Stimulated activated CD8-positive, alpha-beta memory T cell treated with anti-CD3 and anti-CD28 coated beads, Interleukin-2, amount 100 ng/mL, for 1 hour (primary cell): ENCODE data around the gene KCP.

Experiments used
- DNase-seq, 2 donors: peaks; one replicate each; pipeline ENCODE4 v3.0.0-alpha.2; 2020; ENCODE audit warnings: low read depth in 2 of 2

Gene KCP

GRCh38 chr7:128906766-128907559 is 3.5 kb downstream of the KCP start:
- no peak for DNase-seq

GRCh38 chr7:128906001-128906765 is 4.3 kb downstream of the KCP start:
- DNase-seq = no peak

- DNase-seq = no peak
Observed at GRCh38 chr7:128904381-128905197, 5.9 kb downstream of the KCP start.

GRCh38 chr7:128903621-128904361 is 6.7 kb downstream of the KCP start:
- no peak for DNase-seq

- DNase-seq = no peak
Observed at GRCh38 chr7:128902761-128903585, 7.5 kb downstream of the KCP start.

- DNase-seq = no peak
Observed at GRCh38 chr7:128900237-128900636, 10.3 kb downstream of the KCP start.

- DNase-seq = no peak
Observed at GRCh38 chr7:128899392-128899791, 11.1 kb downstream of the KCP start.

- no peak for DNase-seq
Observed at GRCh38 chr7:128895320-128895719, 15.2 kb downstream of the KCP start.

GRCh38 chr7:128894101-128894440 is 16.4 kb downstream of the KCP start:
- DNase-seq = no peak

GRCh38 chr7:128893251-128894100 is 17.0 kb downstream of the KCP start:
- no peak for DNase-seq

GRCh38 chr7:128892521-128893250 is 17.8 kb downstream of the KCP start:
- DNase-seq = no peak

GRCh38 chr7:128891942-128892269 is 18.6 kb downstream of the KCP start:
- no peak for DNase-seq

- DNase-seq = no peak
Observed at GRCh38 chr7:128891110-128891941, 19.2 kb downstream of the KCP start.

- no peak for DNase-seq
Observed at GRCh38 chr7:128890306-128891109, 20.0 kb downstream of the KCP start.

- no peak for DNase-seq
Observed at GRCh38 chr7:128889121-128889520, 21.4 kb downstream of the KCP start.

GRCh38 chr7:128888756-128889095 is 21.8 kb downstream of the KCP start:
- DNase-seq = no peak

- no peak for DNase-seq
Observed at GRCh38 chr7:128888039-128888755, 22.3 kb downstream of the KCP start.
